GM13976 (cell line): ENCODE results near the gene CTSE.

ENCODE experiments used
- DNase-seq: peaks from one replicate; pipeline ENCODE4 v3.0.0; 2012; ENCODE audit warnings: low spot score
- in situ Hi-C: fragments of 300-500 bp; cut with MboI; formaldehyde crosslinking; loops from one replicate; pipeline ENCODE4 v1.12.0; 2022; ENCODE audit warnings: low sequenced_read_pairs, mixed read lengths, inconsistent platforms; ENCODE audit not compliant: unreplicated experiment
- TF ChIP-seq, protein P1 (sequence below): IDR thresholded peaks from 2 replicates; pipeline ENCODE4 v1.5.1; 2012; ENCODE audit warnings: borderline replicate concordance, mild to moderate bottlenecking; ENCODE audit not compliant: insufficient read depth; ENCODE audit errors: extremely low read depth, missing control alignments, control extremely low read depth

CTSE gene

DNA sequence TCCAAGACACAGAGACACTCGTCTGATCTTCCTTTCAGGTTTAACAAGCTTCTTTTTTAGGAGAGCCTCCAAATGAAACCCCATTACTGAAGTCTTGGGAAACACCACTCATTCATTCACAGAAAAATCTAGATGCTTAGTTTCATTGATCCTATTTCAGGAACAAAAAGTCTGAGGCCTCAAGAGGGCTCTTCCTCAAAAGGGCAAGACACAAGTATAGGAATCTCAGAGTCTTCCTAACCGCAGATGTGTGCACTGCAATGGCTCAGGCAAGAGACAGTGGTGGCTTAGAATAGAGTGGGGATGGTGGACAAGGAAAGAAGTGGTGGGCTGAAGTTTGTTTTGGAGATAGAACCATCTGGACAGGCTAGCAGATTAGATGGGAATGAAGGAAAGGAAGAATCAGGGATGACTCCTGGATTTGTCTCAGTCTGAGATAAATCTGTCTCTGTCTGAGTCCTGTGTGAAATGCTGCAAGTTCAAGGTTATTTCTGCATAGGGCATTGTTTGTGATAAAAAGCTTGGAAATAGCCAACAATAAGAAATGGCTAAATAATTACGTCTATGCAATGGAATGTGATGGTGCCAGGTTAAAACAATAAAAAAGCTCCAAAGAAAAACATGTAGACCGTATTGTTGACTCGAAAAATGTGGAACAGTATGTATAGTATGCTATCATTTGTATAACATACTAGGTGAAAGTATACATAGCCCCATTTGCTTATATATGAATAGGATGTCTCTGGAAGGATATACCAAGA is 8.9 kb upstream of the CTSE start:
- DNase-seq, result no peak
- in situ Hi-C loops, result loop anchor here (10.0 kb wide), 1 partner anchor 72 kb away; no protein-coding TSS in a partner anchor
- TF ChIP-seq, protein P1, sequence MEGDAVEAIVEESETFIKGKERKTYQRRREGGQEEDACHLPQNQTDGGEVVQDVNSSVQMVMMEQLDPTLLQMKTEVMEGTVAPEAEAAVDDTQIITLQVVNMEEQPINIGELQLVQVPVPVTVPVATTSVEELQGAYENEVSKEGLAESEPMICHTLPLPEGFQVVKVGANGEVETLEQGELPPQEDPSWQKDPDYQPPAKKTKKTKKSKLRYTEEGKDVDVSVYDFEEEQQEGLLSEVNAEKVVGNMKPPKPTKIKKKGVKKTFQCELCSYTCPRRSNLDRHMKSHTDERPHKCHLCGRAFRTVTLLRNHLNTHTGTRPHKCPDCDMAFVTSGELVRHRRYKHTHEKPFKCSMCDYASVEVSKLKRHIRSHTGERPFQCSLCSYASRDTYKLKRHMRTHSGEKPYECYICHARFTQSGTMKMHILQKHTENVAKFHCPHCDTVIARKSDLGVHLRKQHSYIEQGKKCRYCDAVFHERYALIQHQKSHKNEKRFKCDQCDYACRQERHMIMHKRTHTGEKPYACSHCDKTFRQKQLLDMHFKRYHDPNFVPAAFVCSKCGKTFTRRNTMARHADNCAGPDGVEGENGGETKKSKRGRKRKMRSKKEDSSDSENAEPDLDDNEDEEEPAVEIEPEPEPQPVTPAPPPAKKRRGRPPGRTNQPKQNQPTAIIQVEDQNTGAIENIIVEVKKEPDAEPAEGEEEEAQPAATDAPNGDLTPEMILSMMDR, result no peak

DNA sequence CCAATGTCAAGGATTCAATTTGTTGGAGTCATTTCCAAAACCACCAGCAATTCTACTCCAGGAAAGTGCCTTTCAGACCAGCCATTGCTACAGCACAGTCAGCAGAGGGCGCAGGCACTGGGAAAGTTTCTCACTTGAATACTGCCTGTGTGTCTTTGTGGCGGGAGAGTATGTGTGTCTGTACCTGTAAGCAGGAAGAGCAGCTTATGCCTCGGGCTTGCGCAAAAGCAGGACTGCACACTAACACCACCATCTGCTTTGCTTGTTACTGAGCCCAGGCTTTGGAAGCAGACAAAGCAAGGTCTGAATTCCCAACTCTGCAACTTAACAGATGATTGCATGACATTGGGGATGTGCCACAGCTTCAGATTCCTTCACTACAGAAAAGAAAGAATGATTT is 7.0 kb upstream of the CTSE start:
- DNase-seq, result peak; percentile 64
- TF ChIP-seq, protein P1, result peak; percentile 88
- in situ Hi-C loops, result loop anchor here (10.0 kb wide), 1 partner anchor 74 kb away; no protein-coding TSS in a partner anchor

DNA sequence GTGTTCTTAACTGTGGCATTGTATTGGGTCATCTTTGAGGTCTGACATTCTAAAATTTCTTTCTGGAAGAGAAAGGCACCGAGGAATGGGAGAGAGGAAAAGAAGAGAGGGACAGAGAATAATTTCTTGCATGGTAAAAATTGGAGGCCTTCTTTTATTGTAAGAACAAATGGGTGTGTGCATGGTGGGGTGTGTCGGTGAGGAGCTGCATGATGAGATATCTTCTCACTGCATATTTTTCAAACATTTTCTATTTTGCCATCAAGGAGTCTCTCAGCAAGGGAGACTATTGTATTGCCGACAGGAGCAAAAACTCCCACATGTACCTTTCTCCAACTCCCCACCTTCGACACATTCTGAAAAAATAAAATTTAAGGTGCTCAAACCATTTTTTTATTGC is 6.5 kb upstream of the CTSE start:
- in situ Hi-C loops, result loop anchor here (10.0 kb wide), 1 partner anchor 75 kb away; no protein-coding TSS in a partner anchor
- TF ChIP-seq, protein P1, result no peak
- DNase-seq, result no peak

DNA sequence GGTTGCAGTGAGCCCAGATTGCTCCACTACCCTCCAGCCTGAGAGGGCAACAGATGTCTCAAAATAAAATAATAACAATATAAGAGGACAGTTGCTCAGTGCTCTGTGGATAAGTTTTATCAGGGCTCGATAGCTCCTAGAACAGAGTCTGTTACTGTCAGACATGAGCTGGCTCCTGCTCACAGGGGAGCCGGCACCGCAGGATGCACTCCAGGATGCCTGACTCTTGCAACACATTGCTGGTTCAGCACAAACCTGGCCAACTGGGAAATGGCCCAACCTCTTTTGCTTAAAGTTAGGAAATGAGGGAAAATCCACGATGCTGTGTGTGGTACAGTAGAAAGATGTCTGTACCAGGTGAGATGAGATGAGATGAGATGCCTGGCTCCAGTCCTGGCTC is 5.8 kb upstream of the CTSE start:
- no peak for DNase-seq
- TF ChIP-seq, protein P1, result no peak
- in situ Hi-C loops, result no loop called here

DNA sequence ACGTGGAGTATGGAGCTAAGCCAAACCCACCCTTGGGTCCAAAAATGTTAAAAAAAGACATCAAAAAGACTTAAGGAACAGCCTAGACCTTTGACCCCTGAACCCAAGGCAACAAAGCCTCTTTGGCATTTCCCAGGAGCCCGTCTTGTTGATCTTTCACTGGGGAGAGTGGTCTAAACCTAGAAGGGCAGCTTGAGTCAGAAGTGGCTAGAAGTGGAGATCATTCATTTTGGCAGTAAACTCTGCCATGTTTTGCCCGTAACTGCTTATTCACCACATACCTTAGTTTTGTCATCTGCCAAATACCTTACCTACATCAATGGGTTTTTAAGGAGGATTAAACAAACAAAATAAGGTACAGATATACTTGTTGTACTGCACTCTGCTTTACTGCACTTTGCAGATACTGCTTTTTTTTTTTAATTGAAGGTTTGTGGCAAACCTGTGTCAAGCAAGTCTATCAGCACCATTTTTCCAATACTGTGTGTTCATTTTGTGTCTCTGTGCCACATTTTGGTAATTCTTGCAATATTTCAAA is 1.7 kb upstream of the CTSE start:
- no peak for DNase-seq
- TF ChIP-seq, protein P1, result no peak
- in situ Hi-C loops, result no loop called here

DNA sequence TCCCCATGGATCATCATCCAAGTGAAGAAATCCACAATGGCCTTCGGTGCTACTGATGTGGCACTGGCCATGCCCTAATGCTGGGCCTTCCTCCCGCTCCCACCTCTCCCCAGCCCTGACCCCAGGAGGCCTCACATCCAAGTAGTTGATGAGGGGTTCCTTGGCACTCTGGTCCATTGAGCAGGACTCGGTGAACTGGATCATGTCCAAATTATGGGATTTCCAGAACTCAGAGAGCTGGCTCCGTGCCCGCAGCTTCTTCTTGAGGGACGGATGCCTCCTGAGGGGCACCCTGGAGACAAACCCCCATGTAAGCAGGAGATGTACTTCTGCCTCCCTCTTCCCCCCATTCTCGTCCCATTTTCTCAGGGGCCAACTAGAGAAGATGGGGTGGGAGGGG is 929 bp downstream of the CTSE start:
- TF ChIP-seq, protein P1, result no peak
- no peak for DNase-seq
- in situ Hi-C loops, result no loop called here
